ENCODE measurements around the gene TRPM6.

DNA sequence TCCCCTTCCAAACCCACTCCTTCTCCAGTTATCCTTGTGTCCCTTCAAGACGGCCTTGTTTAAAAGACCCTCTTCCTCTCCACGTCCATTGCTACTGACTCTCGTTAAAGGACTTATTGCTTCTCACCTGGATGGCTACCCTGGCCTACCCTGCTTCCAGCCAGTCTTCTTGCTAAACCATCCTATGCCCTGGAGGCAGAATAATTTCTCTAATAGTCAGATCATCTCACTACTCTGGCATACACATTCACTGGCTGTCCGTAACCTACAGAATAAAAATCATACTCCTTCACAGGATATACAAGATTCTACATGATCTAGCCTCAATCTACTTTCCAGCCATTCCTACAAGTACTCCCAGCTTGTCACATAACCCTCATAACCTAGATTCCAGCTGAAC, 92.6 kb downstream of the TRPM6 start:
- TF ChIP-seq CEBPB (IDR thresholded peaks at IDR 0.05) (no peak), TAF1 (IDR thresholded peaks at IDR 0.05; ENCODE audit: low read depth) (no peak)
- TF ChIP-seq, protein P1, sequence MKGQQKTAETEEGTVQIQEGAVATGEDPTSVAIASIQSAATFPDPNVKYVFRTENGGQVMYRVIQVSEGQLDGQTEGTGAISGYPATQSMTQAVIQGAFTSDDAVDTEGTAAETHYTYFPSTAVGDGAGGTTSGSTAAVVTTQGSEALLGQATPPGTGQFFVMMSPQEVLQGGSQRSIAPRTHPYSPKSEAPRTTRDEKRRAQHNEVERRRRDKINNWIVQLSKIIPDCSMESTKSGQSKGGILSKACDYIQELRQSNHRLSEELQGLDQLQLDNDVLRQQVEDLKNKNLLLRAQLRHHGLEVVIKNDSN (IDR thresholded peaks at IDR 0.05) = no peak

Measured in Ishikawa (cell line).